HG03025 (cell line): ENCODE data around the gene RHBDL3.
"Not testable (repeated sequence)": the region's sequence is repeated elsewhere in the genome, so short reads cannot be mapped to it uniquely, and the experiment has no call there.

Source experiments
- ATAC-seq: cut with Tn5 transposase; IDR thresholded peaks from one replicate; pipeline ENCODE4 v1.9.1; 2021; ENCODE audit warnings: mild to moderate bottlenecking, moderate library complexity; ENCODE audit not compliant: unreplicated experiment, low FRiP score

RHBDL3 gene

DNA sequence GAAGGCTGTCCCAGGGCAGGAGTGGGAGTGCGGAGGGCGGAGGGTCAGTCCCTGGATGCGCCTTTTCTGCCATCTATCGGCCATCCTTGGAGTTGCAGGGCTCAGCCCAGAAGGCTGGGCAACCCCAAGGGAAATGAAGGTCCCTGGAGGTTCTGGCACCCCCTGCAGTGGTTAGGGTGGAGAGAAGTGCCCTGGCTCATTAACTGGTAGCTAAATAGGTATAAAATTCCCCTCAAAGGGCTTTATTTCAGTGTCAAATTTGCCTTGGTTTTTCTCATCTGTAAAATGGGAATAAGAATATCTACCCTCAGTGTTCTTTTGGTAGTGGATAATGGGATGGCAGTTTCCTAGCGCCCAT is 53.9 kb downstream of the RHBDL3 start:
- ATAC-seq, result no peak

DNA sequence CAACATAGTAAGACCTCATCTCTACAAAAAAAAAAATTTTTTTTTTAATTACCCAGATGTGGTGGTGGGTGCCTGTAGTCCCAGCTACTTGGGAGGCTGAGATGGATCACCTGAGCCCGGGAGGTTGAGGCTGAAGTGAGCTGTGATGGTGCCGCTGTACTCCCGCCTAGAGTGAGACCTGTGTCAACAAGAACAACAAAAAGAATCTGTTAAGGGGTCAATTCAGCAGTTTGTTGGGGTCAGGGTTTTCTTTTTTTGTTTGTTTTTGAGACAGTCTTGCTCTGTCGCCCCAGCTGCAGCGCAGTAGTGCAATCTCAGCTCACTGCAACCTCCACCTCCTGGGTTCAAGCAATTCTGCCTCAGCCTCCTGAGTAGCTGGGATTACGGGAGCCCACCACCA is 54.4 kb downstream of the RHBDL3 start:
- not testable (repeated sequence) for ATAC-seq

DNA sequence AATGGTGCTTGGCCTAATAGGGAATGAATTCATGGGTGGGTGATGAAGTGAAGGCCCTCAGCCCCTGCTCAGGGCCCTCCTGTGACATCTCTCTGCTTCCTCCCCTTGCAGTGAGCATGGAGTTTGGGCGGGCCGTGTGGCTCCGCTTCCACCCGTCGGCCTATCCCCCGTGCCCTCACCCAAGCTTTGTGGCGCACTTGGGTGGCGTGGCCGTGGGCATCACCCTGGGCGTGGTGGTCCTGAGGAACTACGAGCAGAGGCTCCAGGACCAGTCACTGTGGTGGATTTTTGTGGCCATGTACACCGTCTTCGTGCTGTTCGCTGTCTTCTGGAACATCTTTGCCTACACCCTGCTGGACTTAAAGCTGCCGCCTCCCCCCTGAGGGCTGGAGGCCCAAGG is 55.2 kb downstream of the RHBDL3 start:
- ATAC-seq, result no peak

DNA sequence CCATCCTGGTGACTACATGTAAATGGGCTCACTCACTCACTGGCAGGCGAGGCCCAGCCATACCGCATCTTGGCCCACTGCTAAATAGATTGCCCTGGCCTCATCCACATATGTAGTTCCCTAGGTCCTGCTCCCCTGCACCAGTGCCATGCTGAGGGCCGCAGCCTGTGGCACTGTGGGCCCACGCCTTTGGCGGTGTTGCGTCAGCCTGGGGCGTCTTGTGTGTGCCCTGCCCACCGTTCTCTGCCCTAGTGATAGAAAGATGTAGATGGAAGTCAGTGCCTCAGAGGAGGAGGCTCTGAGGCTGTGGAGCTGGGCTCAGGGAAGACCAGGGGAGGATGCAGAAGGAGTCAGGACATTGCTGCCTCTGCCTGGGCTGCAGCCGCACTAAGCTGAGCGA is 57.4 kb downstream of the RHBDL3 start:
- no peak for ATAC-seq

DNA sequence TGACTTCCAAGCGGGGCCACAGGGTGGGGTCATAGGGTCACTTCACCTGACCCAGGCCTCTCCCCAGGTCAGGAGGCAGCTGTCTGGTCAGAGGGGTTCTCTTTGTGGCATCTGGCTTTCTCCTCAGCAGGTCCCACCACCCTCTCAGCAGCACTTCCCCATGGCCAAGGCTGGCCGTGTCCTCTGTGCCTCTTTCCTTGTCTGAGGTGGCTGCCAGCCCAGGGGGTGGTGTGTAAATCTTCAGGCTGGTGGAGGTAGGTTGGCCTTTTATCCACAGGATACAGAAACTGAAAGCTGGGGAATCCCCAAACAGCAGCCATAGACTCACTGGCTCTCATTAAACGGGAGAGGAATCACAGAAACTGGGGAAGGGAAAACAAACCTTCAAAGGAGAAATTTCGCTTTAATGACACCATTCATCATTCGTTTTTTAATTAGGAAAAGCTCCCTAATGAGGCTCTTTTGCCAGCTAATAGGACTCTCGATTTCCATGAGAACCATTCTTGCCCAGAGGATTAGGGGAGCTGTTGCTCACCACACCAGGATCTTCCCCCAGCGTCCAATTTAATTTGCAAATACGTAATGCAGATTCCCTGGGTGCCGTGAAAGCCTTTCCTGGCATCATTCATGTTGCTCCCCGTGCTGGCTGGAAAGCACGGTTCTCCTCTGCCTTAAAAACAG is 58.3 kb downstream of the RHBDL3 start:
- no peak for ATAC-seq

DNA sequence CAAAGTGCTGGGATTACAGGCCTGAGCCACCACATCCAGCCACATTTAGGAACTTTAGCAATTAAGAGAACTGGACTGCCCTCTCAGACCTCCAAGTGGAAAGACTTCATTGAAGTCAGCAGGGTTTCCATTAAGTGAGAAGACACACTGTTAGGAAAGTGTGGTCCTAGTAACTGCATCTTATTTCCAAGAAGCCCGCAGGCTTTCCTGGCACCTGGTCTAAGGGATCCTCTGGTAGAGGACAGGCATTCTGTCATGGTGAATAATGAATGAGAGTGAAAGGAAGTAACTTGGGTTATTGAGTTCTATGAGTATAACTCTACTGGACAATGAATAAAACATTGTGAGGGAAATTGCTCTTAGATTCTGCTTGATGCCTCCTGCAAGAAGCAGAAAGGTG is 62.3 kb downstream of the RHBDL3 start:
- ATAC-seq, result no peak

DNA sequence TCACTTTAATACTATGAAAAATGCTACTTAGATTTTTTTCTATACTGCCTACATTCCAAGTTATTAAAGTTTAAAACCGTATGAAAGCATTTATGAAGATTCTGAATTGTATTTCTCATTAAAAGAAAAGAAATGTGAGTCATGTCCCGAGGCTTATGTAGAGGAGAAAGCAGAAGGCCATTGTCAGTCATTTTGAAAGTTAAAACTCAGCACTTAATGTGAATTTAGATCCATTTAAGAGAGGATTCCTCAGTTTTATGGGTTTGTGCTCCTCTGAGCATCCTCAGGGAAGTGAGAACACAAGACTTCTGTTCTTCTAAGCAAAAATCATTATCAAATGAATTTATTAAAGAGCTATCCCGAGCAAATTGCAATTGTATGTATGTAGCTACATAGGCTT is 64.5 kb downstream of the RHBDL3 start:
- ATAC-seq, result no peak

DNA sequence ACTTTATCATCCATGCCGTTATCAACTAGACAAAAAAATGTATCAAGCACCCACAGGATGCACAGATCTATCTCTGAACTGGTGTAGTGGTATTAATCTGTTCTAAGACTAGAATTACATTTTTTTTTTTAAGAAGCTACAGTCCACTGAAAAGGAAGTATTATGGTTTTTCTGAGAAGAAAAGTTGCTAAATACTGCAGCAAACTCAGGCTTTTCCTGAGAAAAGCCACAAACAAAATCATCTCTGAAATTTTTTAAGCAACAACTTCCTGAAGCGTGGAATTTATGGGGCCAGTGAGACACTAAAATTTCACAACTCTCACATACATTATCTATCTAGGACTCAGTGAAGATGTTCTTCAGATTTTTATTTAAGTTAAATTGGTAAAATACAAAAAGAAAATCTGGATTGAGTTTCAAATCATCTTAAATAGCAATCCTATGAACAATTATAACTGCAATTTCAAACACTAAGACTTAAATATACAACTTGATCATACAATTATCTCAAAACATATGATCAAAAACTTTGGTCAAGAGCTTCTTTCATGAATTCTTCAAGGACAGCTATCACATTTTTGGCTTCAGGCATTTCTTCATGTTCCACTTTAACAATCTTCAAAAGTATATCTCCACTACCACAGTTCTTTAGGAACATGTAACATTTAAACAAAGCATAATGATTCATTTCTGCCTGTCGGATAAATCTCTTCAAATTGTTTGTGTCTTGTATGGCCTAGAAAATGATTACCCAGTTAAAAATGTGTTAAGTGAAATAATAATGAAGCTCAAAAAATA is 65.8 kb downstream of the RHBDL3 start:
- ATAC-seq, result no peak

DNA sequence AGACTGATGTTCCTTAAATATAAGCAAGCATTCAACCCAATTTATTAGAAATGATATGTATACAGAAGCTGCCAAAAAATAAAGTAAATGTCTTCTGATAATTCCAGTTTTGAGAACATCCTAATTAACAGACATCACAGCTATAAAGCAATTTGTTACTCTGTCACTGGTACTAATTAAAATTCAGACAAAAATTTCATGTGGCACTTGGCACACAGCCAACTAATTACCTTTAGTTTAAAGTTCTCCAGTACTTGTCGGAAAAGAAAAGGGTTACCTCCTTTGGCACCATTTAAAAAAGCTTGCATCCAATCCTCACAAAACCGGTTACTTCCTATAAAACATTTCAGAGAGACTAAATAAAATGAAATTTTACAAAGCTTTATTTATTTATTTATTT is 67.6 kb downstream of the RHBDL3 start:
- no peak for ATAC-seq

DNA sequence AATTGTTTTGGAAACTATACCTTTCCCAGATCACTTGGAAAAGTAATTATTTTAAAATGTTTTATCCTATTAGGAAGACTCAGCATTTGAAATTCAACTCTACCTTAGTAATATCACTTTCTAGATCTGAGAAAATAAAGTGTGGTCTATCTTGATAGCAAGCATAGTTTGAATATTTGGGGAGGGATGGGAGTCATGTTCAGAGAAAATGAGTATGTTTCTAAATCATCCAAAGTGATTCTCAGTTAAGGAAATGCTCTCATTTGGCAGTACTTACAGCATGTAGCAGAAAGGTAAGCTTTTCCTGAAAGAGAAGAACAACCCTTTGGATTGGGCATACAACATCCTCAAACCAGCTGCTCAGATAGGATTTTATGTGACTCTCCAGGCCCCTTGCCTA is 69.4 kb downstream of the RHBDL3 start:
- no peak for ATAC-seq

DNA sequence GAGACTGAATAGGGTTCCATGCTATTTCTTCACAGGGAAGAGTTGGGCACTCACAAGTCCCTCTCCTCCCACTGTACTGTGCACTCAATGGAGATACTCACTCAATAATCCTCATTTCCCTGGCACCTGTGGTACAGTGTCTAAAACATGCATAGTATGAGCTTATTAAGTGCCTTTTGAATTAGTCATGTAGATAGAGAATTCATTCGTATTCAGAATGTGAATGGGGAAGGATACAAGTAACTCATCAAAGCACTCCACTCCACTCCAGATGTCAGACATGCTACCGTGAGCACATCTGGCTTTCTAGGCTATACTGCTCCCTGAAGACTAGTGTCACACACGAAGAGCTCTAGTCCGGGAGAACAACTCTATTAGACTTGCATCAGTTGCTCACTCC is 70.1 kb downstream of the RHBDL3 start:
- ATAC-seq, result no peak

DNA sequence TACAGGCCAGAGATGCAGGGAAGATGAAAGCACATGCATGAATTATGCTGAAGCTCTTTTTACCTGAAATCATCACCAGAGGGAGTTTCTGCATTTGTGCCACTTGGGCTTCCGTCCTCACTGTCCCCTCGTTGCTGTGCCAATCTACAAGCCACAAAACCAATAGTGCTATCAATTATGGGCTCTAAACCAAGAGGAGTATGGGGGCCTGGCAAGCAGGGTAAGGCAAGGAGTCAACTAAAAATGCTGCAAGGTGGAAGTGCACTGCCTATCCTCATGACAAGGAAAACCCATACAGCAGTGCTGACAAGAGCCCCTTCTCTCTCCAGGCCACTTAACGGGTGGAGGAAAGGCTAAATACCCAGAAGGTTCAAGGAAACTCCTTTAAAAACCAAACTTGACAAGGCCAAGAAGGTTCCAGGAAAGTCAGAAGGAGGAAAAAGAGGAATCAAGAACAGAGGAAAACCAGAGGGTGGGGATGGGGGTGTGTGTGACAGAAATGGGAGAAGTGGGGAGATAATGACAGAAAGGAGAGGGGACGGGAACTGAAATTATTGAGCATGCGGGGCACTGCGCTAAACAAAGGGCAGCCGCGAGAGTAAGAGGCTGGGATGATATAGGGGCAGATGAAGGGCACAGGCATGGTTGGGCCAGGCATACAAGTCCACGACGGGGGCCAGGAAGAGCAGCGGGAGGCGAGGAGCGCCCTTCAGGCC is 75.7 kb downstream of the RHBDL3 start:
- ATAC-seq, result no peak

DNA sequence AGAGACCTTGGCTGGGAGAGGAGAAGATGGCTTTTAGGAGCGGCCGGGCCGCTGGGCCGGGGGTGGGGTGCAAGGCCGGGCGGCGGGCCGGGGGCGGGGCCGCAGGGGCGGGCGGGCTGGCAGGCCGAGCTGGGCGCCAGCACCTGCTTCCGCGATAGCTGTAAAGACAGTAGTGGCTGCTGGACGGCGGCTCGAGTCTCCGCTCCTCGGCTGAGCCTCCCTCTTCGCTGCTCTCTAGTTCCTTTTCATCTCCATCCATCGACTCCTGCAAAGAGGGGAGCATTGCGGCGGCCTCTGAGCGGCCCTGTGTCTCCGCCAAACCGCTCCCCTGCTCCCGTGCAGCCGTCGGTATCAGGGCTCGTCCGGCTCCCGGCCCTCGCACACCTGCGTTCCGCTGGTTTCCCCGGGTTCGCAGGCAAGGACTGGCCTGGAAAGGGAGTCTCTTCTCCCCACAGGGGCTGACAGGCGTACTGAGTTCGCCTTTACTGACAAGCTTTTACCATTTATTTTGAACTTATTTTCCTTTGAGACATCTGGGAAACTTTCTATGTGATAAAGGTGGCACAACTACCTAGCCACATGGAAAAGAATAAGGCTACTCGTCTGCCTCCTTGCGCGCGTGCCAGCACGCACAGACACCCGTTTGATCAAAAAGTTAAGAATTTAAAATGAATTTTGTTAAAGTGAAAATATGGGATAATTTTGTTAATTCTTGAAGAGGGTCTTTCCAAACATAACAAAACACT is 76.4 kb downstream of the RHBDL3 start, which contains the start of gene C17orf75:
C17orf75 (minus strand) TSS at position 317 of the 746 bp plus-strand sequence; CDS start at position 283, 34 bp downstream.
- peak; percentile 53 for ATAC-seq

DNA sequence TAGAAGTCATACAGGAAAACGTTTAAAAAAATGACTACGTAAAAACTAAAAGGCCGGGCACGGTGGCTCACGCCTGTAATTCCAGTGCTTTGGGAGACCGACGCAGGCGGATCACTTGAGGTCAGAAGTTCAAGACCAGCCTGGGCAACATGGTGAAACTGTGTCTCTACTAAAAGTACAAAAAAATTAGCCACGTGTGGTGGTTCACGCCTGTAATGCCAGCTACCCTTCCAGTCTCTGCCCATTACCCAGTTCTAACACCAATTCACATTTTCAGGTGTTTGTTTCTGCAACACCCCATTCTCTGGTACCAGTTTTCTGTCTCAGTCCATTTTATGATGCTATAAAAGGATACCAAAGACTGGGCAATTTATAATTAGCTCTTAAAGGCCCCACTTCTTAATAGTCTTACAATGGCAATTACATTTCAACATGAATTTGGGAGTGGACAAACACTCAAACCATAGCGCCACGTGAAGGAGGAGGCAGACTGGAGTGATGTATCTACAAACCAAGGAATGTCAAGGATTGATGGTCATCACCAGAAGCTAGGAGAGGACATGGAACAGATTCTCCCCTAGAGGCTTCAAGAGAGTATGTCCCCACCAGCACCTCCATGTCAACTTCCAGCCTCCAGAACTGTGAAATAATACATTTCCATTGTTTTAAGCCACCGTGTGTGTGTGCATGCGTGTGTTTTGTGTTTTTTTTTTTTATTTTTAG is 77.1 kb downstream of the RHBDL3 start:
- ATAC-seq, result no peak

DNA sequence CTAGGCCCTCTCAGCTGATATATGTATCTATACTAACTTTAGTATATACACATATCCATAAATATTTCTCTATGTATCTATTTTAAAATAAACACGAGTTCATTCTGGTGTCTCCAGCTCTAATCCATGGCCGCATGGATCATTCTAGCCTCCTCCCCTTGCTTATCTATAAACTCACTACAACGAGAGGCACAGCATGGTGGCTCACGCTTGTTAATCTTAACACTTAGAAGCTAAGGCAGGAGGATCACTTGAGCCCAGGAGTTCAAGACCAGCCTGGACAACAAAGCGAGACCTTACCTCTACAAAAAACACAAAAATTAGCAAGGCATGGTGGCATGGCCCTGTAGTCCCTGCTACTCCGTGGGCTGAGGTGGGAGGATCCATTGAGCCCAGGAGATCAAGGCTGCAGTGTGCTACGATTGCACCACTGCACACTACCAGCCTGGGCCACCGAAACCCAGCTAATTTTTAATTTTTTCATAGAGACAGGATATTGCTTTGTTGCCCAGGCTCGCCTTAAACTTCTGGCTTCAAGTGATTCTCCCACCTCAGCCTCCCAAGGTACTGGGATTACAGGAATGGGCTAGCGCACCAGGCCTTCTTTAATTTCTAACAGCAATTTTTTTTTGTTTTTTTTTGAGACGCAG is 80.4 kb downstream of the RHBDL3 start:
- ATAC-seq, result no peak

DNA sequence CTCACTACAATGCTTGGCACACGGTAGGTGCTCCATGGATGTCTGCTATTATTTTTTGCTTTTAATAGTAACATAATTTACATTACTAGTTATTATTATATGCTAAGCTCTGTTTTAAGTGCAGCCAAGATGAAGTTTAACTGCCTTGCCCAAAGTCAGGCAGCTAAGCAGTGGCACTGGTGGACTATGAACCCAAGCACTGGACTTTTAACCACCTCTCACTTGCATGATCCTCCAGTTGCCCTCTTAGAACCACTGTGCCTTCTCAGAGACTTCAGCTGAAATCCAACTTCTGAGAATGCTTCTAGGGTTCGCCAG is 82.8 kb downstream of the RHBDL3 start:
- ATAC-seq, result no peak

DNA sequence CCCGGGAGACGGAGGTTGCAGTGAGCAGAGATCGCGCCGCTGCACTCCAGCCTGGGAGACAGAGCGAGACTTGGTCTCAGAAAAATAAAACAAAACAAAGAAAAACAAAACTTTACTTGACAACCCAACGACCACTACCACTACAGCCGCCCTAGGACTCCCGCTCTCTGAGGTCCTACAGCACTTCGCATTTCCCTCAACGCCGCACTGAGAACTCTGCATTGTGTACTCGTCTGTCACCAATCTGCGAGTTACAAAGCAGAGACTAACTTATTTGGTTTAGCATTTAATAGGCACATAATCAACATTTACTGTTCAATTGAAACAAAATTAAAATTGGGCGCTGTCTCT is 83.8 kb downstream of the RHBDL3 start:
- ATAC-seq, result no peak

DNA sequence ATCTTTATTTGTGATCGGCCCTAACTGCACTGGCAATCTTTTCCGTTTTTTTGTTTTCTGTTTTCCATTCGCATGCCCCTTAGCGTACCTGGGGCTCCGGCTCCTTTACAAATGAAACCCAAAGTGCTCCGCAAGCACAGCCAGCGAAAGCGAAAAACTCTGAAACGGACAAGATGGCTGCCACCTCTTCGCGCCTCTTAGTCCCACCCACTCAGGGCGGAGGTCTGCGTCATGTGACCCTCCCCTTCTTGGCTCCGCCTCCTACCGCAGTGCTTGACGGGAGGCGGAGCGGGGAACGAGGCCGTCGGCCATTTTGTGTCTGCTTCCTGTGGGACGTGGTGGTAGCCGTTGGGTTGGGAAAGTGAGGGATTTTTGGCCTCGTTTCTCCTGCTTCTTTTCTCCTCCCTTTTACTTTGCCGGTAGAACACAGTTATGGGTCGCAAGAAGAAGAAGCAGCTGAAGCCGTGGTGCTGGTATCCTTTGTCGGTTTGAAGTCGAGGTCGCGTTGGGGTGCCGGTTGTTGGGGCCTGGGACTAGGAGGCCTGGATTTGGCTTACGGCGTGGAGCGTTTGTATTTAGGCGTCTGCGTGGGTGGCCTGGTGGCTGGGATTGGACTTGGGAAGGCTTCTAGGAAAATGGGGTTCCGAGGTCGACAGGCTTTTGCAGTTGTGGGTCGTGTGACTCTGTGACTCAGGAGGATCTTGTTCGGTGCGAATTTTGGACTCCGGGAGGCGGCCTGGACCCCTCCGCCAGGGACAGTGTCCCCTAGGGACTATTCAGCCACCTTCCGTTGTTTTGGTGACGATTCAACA is 84.4 kb downstream of the RHBDL3 start, which contains the start of gene ZNF207:
ZNF207 (plus strand) TSS at position 304 of the 812 bp plus-strand sequence; CDS start at position 433, 129 bp downstream.
- ATAC-seq, result peak; percentile 92
